GM12872 (cell line): Measurements from ENCODE around the gene SRPK2.

ENCODE experiments used
- CTCF ChIP-seq: IDR thresholded peaks from 3 replicates; pipeline ENCODE4 v1.5.1; 2011; ENCODE audit warnings: low read depth, mild to moderate bottlenecking, low read length, moderate library complexity; ENCODE audit not compliant: insufficient read depth

SRPK2 gene

GRCh38 chr7:105298439-105298894, 90.3 kb downstream of the SRPK2 start:
- no peak for TF ChIP-seq CTCF

GRCh38 chr7:105297985-105298384, 90.7 kb downstream of the SRPK2 start:
- TF ChIP-seq CTCF = no peak

GRCh38 chr7:105297309-105297708, 91.4 kb downstream of the SRPK2 start:
- TF ChIP-seq CTCF = no peak

- no peak for TF ChIP-seq CTCF
These were observed 92.2 kb downstream of the SRPK2 start for GRCh38 chr7:105296491-105296890.

- TF ChIP-seq CTCF = no peak
These were observed 92.9 kb downstream of the SRPK2 start for GRCh38 chr7:105295596-105296352.

GRCh38 chr7:105289704-105290103, 99.0 kb downstream of the SRPK2 start:
- no peak for TF ChIP-seq CTCF

- no peak for TF ChIP-seq CTCF
These were observed 102.3 kb downstream of the SRPK2 start for GRCh38 chr7:105286441-105286840.
